ENCODE measurements around the gene C4orf50.

DNA sequence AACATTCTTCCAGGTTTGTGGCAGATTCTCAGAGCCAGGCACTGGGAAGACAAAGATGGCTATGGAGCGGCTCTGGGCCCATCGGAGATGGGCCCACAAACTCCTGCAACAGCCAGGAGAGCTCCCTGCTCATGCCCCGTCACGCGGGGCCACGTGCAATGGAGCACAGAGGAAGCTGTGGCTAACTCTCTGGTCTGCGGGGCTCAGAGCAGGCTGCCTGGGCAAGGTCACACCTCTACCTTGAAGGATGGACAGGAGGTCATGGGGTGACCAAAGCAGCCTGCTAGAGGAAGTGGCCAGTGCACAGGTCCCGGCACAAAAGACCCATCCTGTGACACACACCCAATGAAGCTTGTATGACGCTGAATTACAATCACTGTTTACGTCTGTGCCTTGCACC, 45.2 kb downstream of the C4orf50 start:
- TF ChIP-seq, protein P1, sequence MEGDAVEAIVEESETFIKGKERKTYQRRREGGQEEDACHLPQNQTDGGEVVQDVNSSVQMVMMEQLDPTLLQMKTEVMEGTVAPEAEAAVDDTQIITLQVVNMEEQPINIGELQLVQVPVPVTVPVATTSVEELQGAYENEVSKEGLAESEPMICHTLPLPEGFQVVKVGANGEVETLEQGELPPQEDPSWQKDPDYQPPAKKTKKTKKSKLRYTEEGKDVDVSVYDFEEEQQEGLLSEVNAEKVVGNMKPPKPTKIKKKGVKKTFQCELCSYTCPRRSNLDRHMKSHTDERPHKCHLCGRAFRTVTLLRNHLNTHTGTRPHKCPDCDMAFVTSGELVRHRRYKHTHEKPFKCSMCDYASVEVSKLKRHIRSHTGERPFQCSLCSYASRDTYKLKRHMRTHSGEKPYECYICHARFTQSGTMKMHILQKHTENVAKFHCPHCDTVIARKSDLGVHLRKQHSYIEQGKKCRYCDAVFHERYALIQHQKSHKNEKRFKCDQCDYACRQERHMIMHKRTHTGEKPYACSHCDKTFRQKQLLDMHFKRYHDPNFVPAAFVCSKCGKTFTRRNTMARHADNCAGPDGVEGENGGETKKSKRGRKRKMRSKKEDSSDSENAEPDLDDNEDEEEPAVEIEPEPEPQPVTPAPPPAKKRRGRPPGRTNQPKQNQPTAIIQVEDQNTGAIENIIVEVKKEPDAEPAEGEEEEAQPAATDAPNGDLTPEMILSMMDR (conservative IDR thresholded peaks at IDR 0.05): no peak
- no peak for TF ChIP-seq EZH2 (IDR thresholded peaks at IDR 0.05; ENCODE audit: low read depth)

All from PC-9 (cell line).